ENCODE results near the gene MRO. TPM values are rescaled to one million over a fixed set of nuclear protein-coding genes. Genes with fewer than 3 reads are reported as not detected.

MRO gene
- polyA plus RNA-seq, 1 experiment: 0.06 TPM

DNA sequence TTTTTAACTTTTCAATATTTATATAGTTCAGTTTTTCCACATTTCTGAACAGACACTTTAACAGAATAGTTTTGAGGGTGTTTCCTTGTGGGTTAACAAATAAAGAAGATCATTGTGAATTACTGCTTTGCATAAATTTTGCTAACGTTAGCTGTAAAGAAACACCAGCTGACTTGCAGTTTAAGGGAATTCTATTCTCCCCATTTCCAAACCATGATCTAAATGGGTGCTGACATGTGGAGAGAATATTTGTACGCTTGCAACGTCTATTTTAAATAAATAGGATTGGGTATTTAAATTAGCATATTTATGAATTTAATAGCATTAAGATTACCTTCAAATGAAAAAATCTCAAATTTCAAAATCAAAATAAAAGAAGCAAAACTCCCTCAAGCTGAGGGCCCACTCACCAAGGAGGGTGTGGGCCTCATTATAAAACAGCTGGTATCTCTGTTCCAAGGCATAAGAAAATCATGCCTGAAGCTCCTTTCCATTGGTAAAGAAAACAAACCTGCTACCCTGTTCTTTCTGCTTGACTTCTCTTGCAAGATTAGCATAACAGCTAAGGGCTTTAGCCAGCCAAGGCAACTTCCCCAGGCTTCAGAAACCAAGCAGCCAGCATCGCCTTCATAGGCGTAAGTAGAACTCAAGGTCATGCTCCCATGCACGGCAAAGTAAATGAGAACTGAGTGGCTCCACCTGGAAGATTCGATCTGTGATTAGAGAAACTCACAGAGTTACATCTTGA lies 3.2 kb downstream of the MRO start:
- H3K27me3 ChIP-seq (ENCODE audit: control insufficient read depth, insufficient read depth, low read length): peaks cover 4% of the 10 kb centered on the region
- TF ChIP-seq, protein P1, sequence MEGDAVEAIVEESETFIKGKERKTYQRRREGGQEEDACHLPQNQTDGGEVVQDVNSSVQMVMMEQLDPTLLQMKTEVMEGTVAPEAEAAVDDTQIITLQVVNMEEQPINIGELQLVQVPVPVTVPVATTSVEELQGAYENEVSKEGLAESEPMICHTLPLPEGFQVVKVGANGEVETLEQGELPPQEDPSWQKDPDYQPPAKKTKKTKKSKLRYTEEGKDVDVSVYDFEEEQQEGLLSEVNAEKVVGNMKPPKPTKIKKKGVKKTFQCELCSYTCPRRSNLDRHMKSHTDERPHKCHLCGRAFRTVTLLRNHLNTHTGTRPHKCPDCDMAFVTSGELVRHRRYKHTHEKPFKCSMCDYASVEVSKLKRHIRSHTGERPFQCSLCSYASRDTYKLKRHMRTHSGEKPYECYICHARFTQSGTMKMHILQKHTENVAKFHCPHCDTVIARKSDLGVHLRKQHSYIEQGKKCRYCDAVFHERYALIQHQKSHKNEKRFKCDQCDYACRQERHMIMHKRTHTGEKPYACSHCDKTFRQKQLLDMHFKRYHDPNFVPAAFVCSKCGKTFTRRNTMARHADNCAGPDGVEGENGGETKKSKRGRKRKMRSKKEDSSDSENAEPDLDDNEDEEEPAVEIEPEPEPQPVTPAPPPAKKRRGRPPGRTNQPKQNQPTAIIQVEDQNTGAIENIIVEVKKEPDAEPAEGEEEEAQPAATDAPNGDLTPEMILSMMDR (IDR thresholded peaks at IDR 0.05; ENCODE audit: low read depth, low read length): no peak
- no peak overlapping the region for H3K27ac ChIP-seq (ENCODE audit: low read depth, low read length)
- POLR2A ChIA-PET: no interaction called here
- H3K4me3 ChIP-seq (ENCODE audit: low read depth, low read length): no peak overlapping the region
- no peak for DNase-seq (ENCODE audit: low read depth, low spot score)
- CTCF ChIA-PET: interaction anchor here (0.8 to 1.2 kb wide), 3 partner anchors 11 to 234 kb away, joined by 3 read pairs; no protein-coding TSS in a partner anchor
- no peaks in the 10 kb centered on the region for H3K9me3 ChIP-seq (ENCODE audit: control insufficient read depth, insufficient read depth, low read length)

DNA sequence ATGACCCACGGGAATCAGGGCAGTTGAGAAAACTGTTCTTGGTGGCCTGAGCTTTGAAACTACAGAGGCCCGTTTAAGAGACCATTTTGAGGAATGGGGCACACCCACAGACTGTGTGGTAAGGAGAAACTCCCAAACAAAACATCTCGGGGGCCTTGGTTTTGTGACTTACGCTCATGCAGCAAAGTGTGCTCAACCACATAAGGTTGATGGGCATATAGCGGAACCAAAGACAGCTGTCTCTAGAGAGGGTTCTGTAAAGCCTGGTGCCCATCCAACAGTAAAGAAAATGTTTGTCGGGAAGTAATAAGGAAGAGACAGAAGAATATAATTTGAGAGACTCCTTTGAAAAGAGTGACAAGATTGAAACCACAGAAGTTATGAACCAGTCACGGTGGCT lies 5.4 kb downstream of the MRO start:
- Histone ChIP-seq H3K9me3 (ENCODE audit: control insufficient read depth, insufficient read depth, low read length) (no peaks in the 10 kb centered on the region), H3K27ac (ENCODE audit: low read depth, low read length) (no peak overlapping the region)
- POLR2A ChIA-PET: no interaction called here

DNA sequence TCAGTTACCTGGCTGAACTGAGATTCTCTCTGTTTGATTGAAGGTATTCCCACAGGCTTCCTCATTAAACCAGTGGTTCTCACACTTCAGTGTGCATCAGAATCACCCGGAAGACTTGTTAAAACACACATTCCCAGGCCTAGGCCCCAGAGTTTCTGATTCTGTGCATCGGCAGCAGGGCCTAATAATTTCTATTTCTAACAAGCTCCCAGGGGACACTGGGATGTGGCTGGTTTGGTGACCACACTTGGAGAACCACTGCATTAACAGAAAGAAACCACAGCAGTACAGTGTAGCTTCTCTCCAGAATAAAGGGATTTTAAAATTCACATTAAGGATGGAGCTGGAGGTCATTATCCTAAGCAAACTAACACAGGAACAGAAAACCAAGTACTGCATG lies 6.5 kb downstream of the MRO start:
- CTCF ChIA-PET: no interaction called here
- Histone ChIP-seq H3K27me3 (ENCODE audit: control insufficient read depth, insufficient read depth, low read length) (peaks cover 2% of the 10 kb centered on the region), H3K4me3 (ENCODE audit: low read depth, low read length) (no peak overlapping the region), H3K9me3 (ENCODE audit: control insufficient read depth, insufficient read depth, low read length) (no peaks in the 10 kb centered on the region), H3K27ac (ENCODE audit: low read depth, low read length) (no peak overlapping the region)
- POLR2A ChIA-PET: no interaction called here
- TF ChIP-seq, protein P1 (IDR thresholded peaks at IDR 0.05; ENCODE audit: low read depth, low read length): no peak
- no peak for DNase-seq (ENCODE audit: low read depth, low spot score)

More for the DNA sequence above, 5.4 kb downstream of the MRO start:
- TF ChIP-seq, protein P1 (IDR thresholded peaks at IDR 0.05; ENCODE audit: low read depth, low read length): no peak
- Histone ChIP-seq H3K4me3 (ENCODE audit: low read depth, low read length) (no peak overlapping the region), H3K27me3 (ENCODE audit: control insufficient read depth, insufficient read depth, low read length) (peaks cover 2% of the 10 kb centered on the region)
- CTCF ChIA-PET: no interaction called here
- no peak for DNase-seq (ENCODE audit: low read depth, low spot score)

DNA sequence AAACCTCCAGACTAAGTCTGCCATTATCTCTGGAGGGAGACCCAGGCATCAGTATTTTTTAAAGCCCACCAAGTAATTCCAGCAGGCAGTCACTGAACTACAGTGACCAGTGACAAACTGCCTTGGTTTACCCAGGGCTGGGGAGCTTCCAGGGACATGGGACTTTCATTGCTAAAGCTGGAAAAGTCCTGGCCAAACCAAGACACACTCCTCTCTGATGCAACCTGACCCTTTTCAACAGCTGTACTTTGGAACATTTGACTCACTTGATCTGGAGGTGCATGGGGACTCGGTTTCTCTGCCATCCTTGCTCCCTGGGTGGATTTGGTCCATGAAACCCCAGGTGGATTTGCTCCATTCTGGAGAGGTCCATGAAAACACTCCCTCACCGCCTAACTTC lies 7.0 kb downstream of the MRO start:
- Histone ChIP-seq H3K9me3 (ENCODE audit: control insufficient read depth, insufficient read depth, low read length) (no peaks in the 10 kb centered on the region), H3K27ac (ENCODE audit: low read depth, low read length) (no peak overlapping the region)
- CTCF ChIA-PET: no interaction called here

DNA sequence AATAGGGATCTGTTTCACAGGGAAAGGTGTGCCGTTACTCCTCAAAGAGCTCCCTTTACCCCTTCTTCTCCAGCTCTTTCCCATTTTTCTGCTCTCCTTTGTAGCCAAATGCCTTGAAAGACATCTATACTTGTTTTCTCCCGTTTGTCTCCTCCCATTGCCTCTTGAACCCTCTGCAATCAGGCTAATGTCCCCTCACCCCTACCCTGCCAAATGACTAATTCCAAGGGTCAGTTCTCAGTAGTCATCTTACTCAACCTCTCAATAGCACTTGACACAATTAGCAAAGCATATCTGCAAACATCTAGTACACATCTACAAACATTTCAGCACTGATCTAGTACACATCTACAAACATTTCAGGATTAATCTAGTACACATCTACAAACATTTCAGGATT lies 12.6 kb downstream of the MRO start:
- TF ChIP-seq, protein P1 (IDR thresholded peaks at IDR 0.05; ENCODE audit: low read depth, low read length): no peak
- no peak overlapping the region for H3K4me3 ChIP-seq (ENCODE audit: low read depth, low read length)
- POLR2A ChIA-PET: no interaction called here

More for the DNA sequence above, 7.0 kb downstream of the MRO start:
- POLR2A ChIA-PET: no interaction called here
- Histone ChIP-seq H3K27me3 (ENCODE audit: control insufficient read depth, insufficient read depth, low read length) (peaks cover 2% of the 10 kb centered on the region), H3K4me3 (ENCODE audit: low read depth, low read length) (no peak overlapping the region)
- TF ChIP-seq, protein P1 (IDR thresholded peaks at IDR 0.05; ENCODE audit: low read depth, low read length): no peak
- no peak for DNase-seq (ENCODE audit: low read depth, low spot score)

More for the DNA sequence above, 12.6 kb downstream of the MRO start:
- H3K27me3 ChIP-seq (ENCODE audit: control insufficient read depth, insufficient read depth, low read length): no peaks in the 10 kb centered on the region
- no peaks in the 10 kb centered on the region for H3K9me3 ChIP-seq (ENCODE audit: control insufficient read depth, insufficient read depth, low read length)
- H3K27ac ChIP-seq (ENCODE audit: low read depth, low read length): no peak overlapping the region
- no peak for DNase-seq (ENCODE audit: low read depth, low spot score)
- CTCF ChIA-PET: no interaction called here
